Loucy (cell line): ENCODE data around the gene CTIF.

Experiments used
- H2AFZ ChIP-seq: fragments of 200-600 bp; sonication (generic); 2 replicates; pipeline ENCODE4 v1.6.0; 2016; ENCODE audit warnings: antibody characterized with exemption, mild to moderate bottlenecking, low read length, moderate library complexity
- H3F3A ChIP-seq: fragments of 200-600 bp; 2 replicates; pipeline ENCODE4 v1.6.0; 2016; ENCODE audit warnings: antibody characterized with exemption, low read depth, mild to moderate bottlenecking
- H3K27me3 ChIP-seq: fragments of 200-600 bp; sonication (generic); 2 replicates; pipeline ENCODE4 v1.6.1; 2014; ENCODE audit warnings: low read length, mild to moderate bottlenecking; ENCODE audit not compliant: insufficient read depth, poor library complexity, severe bottlenecking
- H3K36me3 ChIP-seq: fragments of 200-600 bp; sonication (generic); 2 replicates; pipeline ENCODE4 v1.6.1; 2016; ENCODE audit warnings: low read length; ENCODE audit not compliant: insufficient read depth
- H3K4me1 ChIP-seq: fragments of 200-600 bp; sonication (generic); 2 replicates; pipeline ENCODE4 v1.5.1; 2014; ENCODE audit warnings: low read length, mild to moderate bottlenecking; ENCODE audit not compliant: insufficient read depth, poor library complexity, severe bottlenecking
- H3K4me2 ChIP-seq: fragments of 200-600 bp; sonication (generic); 2 replicates; pipeline ENCODE4 v1.6.0; 2014; ENCODE audit warnings: antibody characterized with exemption, low read length, low read depth, mild to moderate bottlenecking; ENCODE audit not compliant: poor library complexity, severe bottlenecking
- H3K4me3 ChIP-seq: fragments of 200-600 bp; sonication (generic); 2 replicates; pipeline ENCODE4 v1.5.1; 2014; ENCODE audit warnings: low read length, mild to moderate bottlenecking, mixed read lengths; ENCODE audit not compliant: poor library complexity, severe bottlenecking
- H3K79me2 ChIP-seq: fragments of 200-600 bp; sonication (generic); 2 replicates; pipeline ENCODE4 v1.6.1; 2014; ENCODE audit warnings: low read length; ENCODE audit not compliant: insufficient read depth
- H3K9ac ChIP-seq: fragments of 200-600 bp; sonication (generic); 2 replicates; pipeline ENCODE4 v1.6.0; 2014; ENCODE audit warnings: mild to moderate bottlenecking, low read depth, low read length, moderate library complexity; ENCODE audit not compliant: poor library complexity, severe bottlenecking
- H3K9me2 ChIP-seq: fragments of 200-600 bp; sonication (generic); replicated peaks from 2 replicates; pipeline ENCODE4 v1.6.1; 2016; ENCODE audit warnings: low read depth, low read length, mixed read lengths
- H3K9me3 ChIP-seq: fragments of 200-600 bp; sonication (generic); 2 replicates; pipeline ENCODE4 v1.6.1; 2014; ENCODE audit warnings: mild to moderate bottlenecking, antibody characterized with exemption, low read length, low read depth; ENCODE audit not compliant: insufficient read depth
- H4K20me1 ChIP-seq: fragments of 200-600 bp; sonication (generic); 2 replicates; pipeline ENCODE4 v1.6.0; 2014; ENCODE audit warnings: antibody characterized with exemption, low read length, mild to moderate bottlenecking; ENCODE audit not compliant: insufficient read depth, poor library complexity, severe bottlenecking
- CTCF ChIP-seq: fragments of 200-600 bp; sonication (generic); conservative IDR thresholded peaks from 2 replicates; pipeline ENCODE4 v1.5.1; 2014; ENCODE audit warnings: mild to moderate bottlenecking, antibody characterized with exemption, low read length
- EZH2phosphoT487 ChIP-seq: fragments of 200-600 bp; IDR thresholded peaks from 2 replicates; pipeline ENCODE4 v1.6.1; 2018; ENCODE audit warnings: antibody characterized with exemption, mild to moderate bottlenecking, moderate library complexity, borderline replicate concordance

Gene CTIF

GRCh38 chr18:48887905-48888772 lies 349.3 kb downstream of the CTIF start:
- no peak overlapping the region for H3K4me3 ChIP-seq
- H3K27me3 ChIP-seq: no peaks in the 10 kb centered on the region
- no peaks in the 10 kb centered on the region for H3K9me3 ChIP-seq
- H3F3A ChIP-seq: no peaks in the 10 kb centered on the region
- no peak overlapping the region for H3K9ac ChIP-seq
- no peak overlapping the region for H2AFZ ChIP-seq
- no peaks in the 10 kb centered on the region for H3K36me3 ChIP-seq
- H3K4me2 ChIP-seq: no peak overlapping the region
- no peaks in the 10 kb centered on the region for H3K4me1 ChIP-seq
- TF ChIP-seq EZH2phosphoT487 (no peak), CTCF (no peak)
- H3K9me2 ChIP-seq: no peaks in the 10 kb centered on the region
- no peaks in the 10 kb centered on the region for H4K20me1 ChIP-seq
- H3K79me2 ChIP-seq: no peaks in the 10 kb centered on the region

- Histone ChIP-seq H3K27me3 (no peaks in the 10 kb centered on the region), H2AFZ (no peak overlapping the region), H3F3A (no peaks in the 10 kb centered on the region), H3K9me2 (no peaks in the 10 kb centered on the region), H3K79me2 (no peaks in the 10 kb centered on the region), H4K20me1 (no peaks in the 10 kb centered on the region), H3K4me2 (no peak overlapping the region), H3K4me3 (no peak overlapping the region), H3K4me1 (no peaks in the 10 kb centered on the region), H3K9ac (no peak overlapping the region), H3K36me3 (no peaks in the 10 kb centered on the region), H3K9me3 (no peaks in the 10 kb centered on the region)
- TF ChIP-seq EZH2phosphoT487 (no peak), CTCF (no peak)
Observed at GRCh38 chr18:48888773-48889080, 349.9 kb downstream of the CTIF start.

- H3F3A ChIP-seq: no peaks in the 10 kb centered on the region
- TF ChIP-seq EZH2phosphoT487 (no peak), CTCF (no peak)
- no peak overlapping the region for H3K9ac ChIP-seq
- H3K9me3 ChIP-seq: no peaks in the 10 kb centered on the region
- no peaks in the 10 kb centered on the region for H3K9me2 ChIP-seq
- no peak overlapping the region for H3K4me3 ChIP-seq
- no peak overlapping the region for H3K4me2 ChIP-seq
- no peaks in the 10 kb centered on the region for H3K27me3 ChIP-seq
- H4K20me1 ChIP-seq: no peaks in the 10 kb centered on the region
- no peaks in the 10 kb centered on the region for H3K79me2 ChIP-seq
- H2AFZ ChIP-seq: no peak overlapping the region
- H3K4me1 ChIP-seq: no peaks in the 10 kb centered on the region
- H3K36me3 ChIP-seq: no peaks in the 10 kb centered on the region
Observed at GRCh38 chr18:48889115-48889941, 350.5 kb downstream of the CTIF start.
